NCI-H2029 (cell line): ENCODE data around the gene ALAS1.

Experiments used
- DNase-seq: peaks from one replicate; lab custom pipeline; 2025; lab: John Stamatoyannopoulos, UW

Gene ALAS1

DNA sequence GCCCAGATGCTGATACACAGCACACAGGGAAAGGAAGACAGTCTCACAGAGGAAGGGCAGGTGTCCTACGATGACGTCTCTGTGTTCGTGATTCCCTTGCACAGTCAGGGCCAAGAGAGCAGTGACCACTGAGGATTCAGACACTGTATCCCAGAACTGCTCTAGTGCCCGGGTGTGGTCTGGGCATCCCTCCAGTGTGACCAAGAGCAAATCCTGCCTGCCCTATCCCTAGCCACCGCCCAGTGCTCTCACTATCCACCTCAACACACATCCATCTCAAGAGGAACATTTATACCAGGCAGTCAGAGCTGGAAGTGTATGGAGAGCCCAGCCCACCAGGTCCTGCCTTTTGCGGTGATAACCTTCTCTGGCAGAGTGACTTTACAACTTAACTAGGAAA, 51.7 kb downstream of the ALAS1 start:
- no peak for DNase-seq

- DNase-seq, result no peak
Measured at GRCh38 chr3:52250122-52250521, 52.2 kb downstream of the ALAS1 start.

DNA sequence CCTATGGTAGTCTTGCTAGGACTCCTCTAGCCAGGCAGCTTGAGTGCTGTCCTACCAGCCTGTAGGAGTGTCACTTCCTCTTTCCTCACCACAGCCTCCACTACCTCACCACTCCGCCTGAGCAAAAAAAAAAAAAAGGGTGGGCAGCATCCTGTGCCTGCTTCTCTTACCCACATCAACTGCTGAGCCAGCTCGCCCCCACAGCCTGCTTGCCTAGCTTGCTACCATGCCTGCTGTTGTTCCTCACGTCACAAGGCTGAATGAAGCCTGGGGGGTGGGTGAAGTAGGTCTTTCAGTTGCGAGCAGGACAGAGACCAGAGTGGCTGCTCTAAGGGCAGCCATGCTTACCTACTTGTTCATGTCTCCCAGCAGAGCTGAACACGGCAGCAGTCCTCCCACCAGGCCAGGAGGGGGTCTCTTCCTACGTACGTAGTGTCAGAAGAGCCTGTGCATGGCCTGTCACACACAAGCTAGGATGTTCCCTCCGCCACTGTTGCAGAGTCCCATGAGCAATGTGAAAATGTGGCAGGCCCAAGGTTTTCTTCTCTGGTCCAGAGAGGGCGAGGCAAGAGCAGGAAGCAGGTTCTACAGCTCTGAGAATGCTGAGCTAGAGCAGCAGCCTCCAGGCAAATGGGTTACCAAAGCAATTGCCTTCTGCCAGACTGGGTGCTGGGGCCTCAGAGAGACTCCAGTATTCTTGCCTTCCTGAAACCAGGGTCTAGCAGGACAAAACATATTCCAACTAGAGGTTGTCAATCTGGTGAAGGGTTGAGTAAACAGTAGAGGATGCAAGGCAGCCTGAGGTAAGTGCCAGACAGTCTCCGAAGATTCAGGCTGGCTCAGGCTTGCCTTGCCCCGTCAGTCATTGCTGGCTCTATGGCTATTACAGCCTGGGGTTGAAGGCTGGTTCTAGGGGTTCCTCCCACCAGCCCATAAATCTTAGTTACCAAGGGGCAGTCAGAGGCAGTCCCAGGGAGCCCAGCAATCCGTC, 55.6 kb downstream of the ALAS1 start:
- no peak for DNase-seq

DNA sequence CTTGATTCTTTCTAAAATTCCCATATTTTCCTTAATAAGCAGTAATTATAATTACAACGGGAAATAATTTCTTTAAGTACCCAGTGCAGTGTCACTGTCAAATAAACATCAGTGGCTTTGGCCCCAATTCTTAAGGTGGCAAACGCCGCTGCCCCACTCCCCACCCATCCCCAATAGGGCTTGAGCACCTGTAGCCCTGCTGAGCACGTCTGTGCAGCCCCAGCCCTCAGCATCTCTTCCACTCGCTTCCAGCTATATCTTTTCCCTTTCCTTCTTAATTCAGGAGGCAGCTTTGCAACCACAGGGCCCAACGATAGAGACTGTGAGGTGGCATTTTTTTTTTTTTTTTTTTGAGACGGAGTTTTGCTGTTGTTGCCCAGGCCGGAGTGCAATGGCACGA, 56.6 kb downstream of the ALAS1 start:
- DNase-seq, result no peak

DNA sequence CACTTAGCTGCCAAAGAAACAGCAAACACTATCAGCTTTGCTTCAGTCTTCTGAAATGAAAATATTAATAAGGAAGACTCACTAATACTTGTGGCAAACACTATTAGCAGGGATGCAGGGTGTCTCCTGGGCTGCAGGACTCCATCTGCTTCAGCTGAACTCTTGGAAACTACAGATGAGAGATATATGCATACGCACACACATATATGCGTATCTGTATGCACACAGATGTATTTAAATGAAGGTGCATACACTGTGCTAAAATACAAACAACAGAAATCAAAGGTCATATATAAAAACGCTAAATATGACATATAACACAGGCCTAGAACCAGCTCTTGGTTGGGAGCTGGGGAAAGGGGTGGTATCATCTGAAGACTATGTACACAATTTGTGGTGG, 58.2 kb downstream of the ALAS1 start:
- DNase-seq, result no peak

DNA sequence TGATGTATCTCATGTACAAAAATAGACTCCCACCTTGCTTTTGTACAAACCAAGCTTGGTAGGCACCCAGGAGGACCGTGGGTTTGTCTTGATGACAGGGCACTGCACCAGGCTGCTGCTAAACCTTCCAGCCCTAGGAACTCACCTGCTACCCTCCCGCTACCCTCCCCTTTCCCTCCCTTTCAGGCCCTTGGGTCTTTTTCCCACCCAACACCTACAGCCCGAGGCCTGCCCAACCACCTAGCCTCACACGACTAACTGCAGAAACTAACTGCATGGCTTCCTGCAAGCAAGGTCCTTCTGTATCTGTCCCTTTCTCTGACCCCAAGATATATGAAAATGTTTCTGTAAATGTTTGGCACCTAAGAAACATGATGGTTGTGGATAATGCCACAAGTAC, 58.7 kb downstream of the ALAS1 start:
- DNase-seq, result no peak

- no peak for DNase-seq
Measured at GRCh38 chr3:52257911-52258310, 60.0 kb downstream of the ALAS1 start.

GRCh38 chr3:52259035-52259434, 61.1 kb downstream of the ALAS1 start:
- DNase-seq, result no peak

DNA sequence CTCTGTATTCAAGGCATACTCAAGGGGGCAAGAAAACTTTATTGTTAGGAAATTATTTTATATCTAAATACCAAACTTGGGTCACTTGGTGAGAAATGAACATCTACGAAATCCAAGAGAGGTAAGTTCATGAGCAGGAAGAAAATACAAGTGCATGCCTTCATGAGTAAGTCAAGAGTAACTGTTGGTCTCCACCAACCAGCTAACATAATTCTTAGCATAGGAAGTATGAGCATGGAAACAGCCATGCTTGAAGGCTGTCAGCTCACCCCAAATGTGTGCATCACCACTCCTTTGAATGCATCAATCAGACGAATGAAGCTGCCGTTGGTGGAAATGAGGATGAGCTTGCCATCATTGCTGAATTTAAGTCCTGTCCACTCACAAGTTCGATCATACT, 61.5 kb downstream of the ALAS1 start:
- no peak for DNase-seq

DNA sequence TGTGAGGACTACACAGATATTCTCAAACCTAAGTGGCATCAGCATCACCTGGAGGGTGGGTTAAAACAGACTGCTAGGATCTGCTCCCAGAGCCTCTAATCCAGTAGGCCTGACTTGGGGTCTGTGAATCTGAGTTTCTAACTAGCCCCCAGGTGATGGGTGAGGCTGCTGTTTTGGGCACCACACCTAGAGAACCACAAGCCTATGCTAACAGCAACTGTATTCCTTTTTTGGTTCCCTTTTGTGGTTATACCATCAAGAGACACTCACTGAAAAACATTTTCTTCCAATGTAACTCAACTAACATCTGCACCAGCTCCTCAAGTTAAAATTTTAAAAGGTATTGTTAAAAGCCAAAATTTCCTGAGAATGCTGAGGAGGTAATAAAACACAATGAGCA, 64.5 kb downstream of the ALAS1 start:
- DNase-seq, result no peak
